ENCODE data around the gene PBXIP1. TPM values are rescaled to one million over a fixed set of nuclear protein-coding genes. Genes with fewer than 3 reads are reported as not detected.
"Not testable (repeated sequence)": the region's sequence is repeated elsewhere in the genome, so short reads cannot be mapped to it uniquely, and the experiment has no call there.

PBXIP1 gene
- polyA plus RNA-seq, 3 donors = 35.1 to 53.5 (median 38.6) TPM

- 83 to 92% (median 91%) methylated on average over 3 of the region's 3 CpGs for WGBS, 3 donors
- H3K27ac ChIP-seq (ENCODE audit: low read depth, low read length) = no peak overlapping the region
Measured at GRCh38 chr1:154913273-154913672, 42.6 kb downstream of the PBXIP1 start.

GRCh38 chr1:154912755-154913154 lies 43.1 kb downstream of the PBXIP1 start:
- H3K27ac ChIP-seq (ENCODE audit: low read depth, low read length) = no peak overlapping the region
- WGBS, 3 donors = 79 to 89% (median 85%) methylated on average over 2 of the region's 2 CpGs

GRCh38 chr1:154911691-154912550 lies 44.0 kb downstream of the PBXIP1 start:
- H3K27ac ChIP-seq (ENCODE audit: low read depth, low read length) = no peak overlapping the region
- 86 to 90% (median 87%) methylated on average over 8 of the region's 8 CpGs for WGBS, 3 donors

GRCh38 chr1:154910851-154911250 lies 45.0 kb downstream of the PBXIP1 start:
- WGBS, 3 donors = 87 to 96% (median 94%) methylated on average over 5 of the region's 5 CpGs
- no peak overlapping the region for H3K27ac ChIP-seq (ENCODE audit: low read depth, low read length)

GRCh38 chr1:154908937-154909336 lies 47.0 kb downstream of the PBXIP1 start:
- 88 to 93% (median 88%) methylated on average over 5 of the region's 5 CpGs for WGBS, 3 donors

GRCh38 chr1:154908129-154908528 lies 47.8 kb downstream of the PBXIP1 start:
- 60 to 67% (median 66%) methylated on average over 3 of the region's 3 CpGs for WGBS, 3 donors
- not testable (repeated sequence) for H3K27ac ChIP-seq (ENCODE audit: low read depth, low read length)

More at GRCh38 chr1:154908937-154909336, 47.0 kb downstream of the PBXIP1 start:
- no peak overlapping the region for H3K27ac ChIP-seq (ENCODE audit: low read depth, low read length)

GRCh38 chr1:154906621-154907081 lies 49.2 kb downstream of the PBXIP1 start:
- no peak overlapping the region for H3K27ac ChIP-seq (ENCODE audit: low read depth, low read length)
- WGBS, 3 donors = 79 to 83% (median 79%) methylated on average over 7 of the region's 7 CpGs

- WGBS, 3 donors = 42 to 58% (median 45%) methylated on average over 3 of the region's 3 CpGs
- no peak overlapping the region for H3K27ac ChIP-seq (ENCODE audit: low read depth, low read length)
Measured at GRCh38 chr1:154902938-154903566, 52.8 kb downstream of the PBXIP1 start.

- WGBS, 3 donors = 53 to 100% (median 97%) methylated on average over 1 of the region's 1 CpG
- no peak overlapping the region for H3K27ac ChIP-seq (ENCODE audit: low read depth, low read length)
Measured at GRCh38 chr1:154901591-154901990, 54.3 kb downstream of the PBXIP1 start.

GRCh38 chr1:154899041-154899440 lies 56.9 kb downstream of the PBXIP1 start:
- 92 to 94% (median 93%) methylated on average over 6 of the region's 6 CpGs for WGBS, 3 donors
- H3K27ac ChIP-seq (ENCODE audit: low read depth, low read length) = no peak overlapping the region

GRCh38 chr1:154896771-154897286 lies 59.1 kb downstream of the PBXIP1 start:
- 72 to 77% (median 72%) methylated on average over 10 of the region's 10 CpGs for WGBS, 3 donors
- no peak overlapping the region for H3K27ac ChIP-seq (ENCODE audit: low read depth, low read length)

- 52 to 59% (median 55%) methylated on average over 7 of the region's 7 CpGs for WGBS, 3 donors
- no peak overlapping the region for H3K27ac ChIP-seq (ENCODE audit: low read depth, low read length)
Measured at GRCh38 chr1:154895798-154896197, 60.1 kb downstream of the PBXIP1 start.

Other genes with a start within 250 kb of the PBXIP1 start
- under 1 TPM; 0.14 to 0.67 (median 0.40) TPM for gene KCNN3, start 85.8 kb downstream of the PBXIP1 start, polyA plus RNA-seq
- 10 to 100 TPM; 30.1 to 49.0 (median 37.7) TPM for gene PMVK, start 19.4 kb downstream of the PBXIP1 start, polyA plus RNA-seq
- 10 to 100 TPM in 2 of 3 donors, 1 to 10 TPM in 1; 9.1 to 13.9 (median 13.4) TPM for gene PYGO2, start 5.7 kb upstream of the PBXIP1 start, polyA plus RNA-seq
- gene SHC1, start 14.6 kb upstream of the PBXIP1 start, polyA plus RNA-seq = 100 to 1,000 TPM in 2 of 3 donors, 10 to 100 TPM in 1; 49.1 to 197 (median 110) TPM
- 10 to 100 TPM; 23.6 to 88.9 (median 76.3) TPM for gene CKS1B, start 18.6 kb upstream of the PBXIP1 start, polyA plus RNA-seq
- gene FLAD1, start 27.2 kb upstream of the PBXIP1 start, polyA plus RNA-seq = 10 to 100 TPM; 15.3 to 37.9 (median 21.7) TPM
- not detected for gene LENEP, start 37.5 kb upstream of the PBXIP1 start, polyA plus RNA-seq
- 10 to 100 TPM; 30.4 to 55.4 (median 35.7) TPM for gene ZBTB7B, start 46.7 kb upstream of the PBXIP1 start, polyA plus RNA-seq
- gene DCST2, start 77.7 kb upstream of the PBXIP1 start, polyA plus RNA-seq = under 1 TPM; 0.48 to 0.86 (median 0.67) TPM
- not detected for gene DCST1, start 77.7 kb upstream of the PBXIP1 start, polyA plus RNA-seq
- 100 to 1,000 TPM in 2 of 3 donors, 10 to 100 TPM in 1; 47.1 to 217 (median 169) TPM for gene ADAM15, start 95.2 kb upstream of the PBXIP1 start, polyA plus RNA-seq
- 1 to 10 TPM; 1.7 to 7.1 (median 4.6) TPM for gene EFNA4, start 107.6 kb upstream of the PBXIP1 start, polyA plus RNA-seq
- gene EFNA3, start 122.7 kb upstream of the PBXIP1 start, polyA plus RNA-seq = 1 to 10 TPM in 1 of 3 donors, under 1 TPM in 2; 0.56 to 1.3 (median 0.67) TPM
- 10 to 100 TPM; 30.3 to 56.9 (median 32.9) TPM for gene EFNA1, start 171.8 kb upstream of the PBXIP1 start, polyA plus RNA-seq
- 10 to 100 TPM; 33.4 to 39.4 (median 36.7) TPM for gene SLC50A1, start 179.8 kb upstream of the PBXIP1 start, polyA plus RNA-seq
- gene DPM3, start 184.4 kb upstream of the PBXIP1 start, polyA plus RNA-seq = 100 to 1,000 TPM; 177 to 203 (median 201) TPM
- 100 to 1,000 TPM; 176 to 267 (median 201) TPM for gene KRTCAP2, start 217.2 kb upstream of the PBXIP1 start, polyA plus RNA-seq
- gene TRIM46, start 217.8 kb upstream of the PBXIP1 start, polyA plus RNA-seq = under 1 TPM; 0.16 to 0.45 (median 0.33) TPM